PC-3 (cell line): ENCODE results near the gene SMIM33. TPM values are rescaled to one million over a fixed set of nuclear protein-coding genes. Genes with fewer than 3 reads are reported as not detected.

Source experiments
- ATAC-seq: fragments of 200-7000 bp; cut with Tn5 transposase; 2 replicates; pipeline ENCODE4 v1.9.1; 2020; ENCODE audit warnings: mild to moderate bottlenecking, moderate library complexity
- BruUV-seq: library from RNA; stranded (reverse); fragments of 400-500 nt; replicated peaks from 2 replicates; lab custom pipeline; 2021; lab: Mats Ljungman, UMichigan
- CTCF ChIA-PET: fragments of 300-600 bp; sonication (Branson Sonifier 250); formaldehyde crosslinking; loops from one replicate; lab custom pipeline; 2022; ENCODE audit warnings: antibody characterized with exemption; lab: Charles Lee
- POLR2A ChIA-PET: fragments of 300-600 bp; sonication (Branson Sonifier 250); formaldehyde crosslinking; loops from one replicate; lab custom pipeline; 2022; ENCODE audit warnings: antibody characterized with exemption; ENCODE audit not compliant: unreplicated experiment; lab: Charles Lee
- DNase-seq: peaks from one replicate; pipeline ENCODE4 v3.0.0-alpha.2; 2015
- H2AFZ ChIP-seq: fragments of 300-600 bp; sonication (generic); 2 replicates; pipeline ENCODE4 v1.6.0; 2016; ENCODE audit warnings: antibody characterized with exemption, low read length
- H3F3A ChIP-seq: fragments of 300-600 bp; sonication (generic); one replicate; pipeline ENCODE4 v1.6.0; 2017; ENCODE audit warnings: antibody characterized with exemption, low read length, control low read depth, mild to moderate bottlenecking; ENCODE audit not compliant: unreplicated experiment
- H3K27ac ChIP-seq: fragments of 300-600 bp; sonication (generic); 2 replicates; pipeline ENCODE4 v1.5.1; 2016; ENCODE audit warnings: mild to moderate bottlenecking, low read length
- H3K27me3 ChIP-seq: fragments of 300-600 bp; sonication (generic); 2 replicates; pipeline ENCODE4 v1.6.1; 2016; ENCODE audit warnings: low read length, mixed read lengths
- H3K36me3 ChIP-seq: fragments of 300-600 bp; sonication (generic); 2 replicates; pipeline ENCODE4 v1.6.1; 2016; ENCODE audit warnings: low read depth, mixed run types, low read length, mixed read lengths
- H3K4me1 ChIP-seq: fragments of 300-600 bp; sonication (generic); 2 replicates; pipeline ENCODE4 v1.5.1; 2016; ENCODE audit warnings: low read length; ENCODE audit not compliant: insufficient read depth
- H3K4me2 ChIP-seq: fragments of 300-600 bp; sonication (generic); 2 replicates; pipeline ENCODE4 v1.6.0; 2016; ENCODE audit warnings: low read length
- H3K4me3 ChIP-seq: fragments of 300-600 bp; sonication (generic); 2 replicates; pipeline ENCODE4 v1.5.1; 2016; ENCODE audit warnings: mild to moderate bottlenecking, low read length, mixed read lengths
- H3K79me2 ChIP-seq: fragments of 300-600 bp; sonication (generic); 2 replicates; pipeline ENCODE4 v1.6.1; 2017; ENCODE audit warnings: low read length, mixed read lengths
- H3K9ac ChIP-seq: fragments of 300-600 bp; sonication (generic); 2 replicates; pipeline ENCODE4 v1.6.0; 2016; ENCODE audit warnings: mild to moderate bottlenecking, low read length
- H3K9me2 ChIP-seq: fragments of 300-600 bp; sonication (generic); replicated peaks from 2 replicates; pipeline ENCODE4 v1.6.1; 2016; ENCODE audit warnings: mixed run types, low read length, mixed read lengths
- H3K9me3 ChIP-seq: fragments of 300-600 bp; sonication (generic); 2 replicates; pipeline ENCODE4 v1.6.1; 2016; ENCODE audit warnings: low read length, mixed read lengths
- H4K20me1 ChIP-seq: fragments of 300-600 bp; sonication (generic); 2 replicates; pipeline ENCODE4 v1.6.1; 2016; ENCODE audit warnings: low read length, mixed read lengths
- EZH2 ChIP-seq: fragments of 300-600 bp; sonication (generic); IDR thresholded peaks from one replicate; pipeline ENCODE4 v1.6.1; 2017; ENCODE audit warnings: antibody characterized with exemption, mild to moderate bottlenecking, low read length; ENCODE audit not compliant: unreplicated experiment
- EZH2phosphoT487 ChIP-seq: fragments of 300-600 bp; sonication (generic); IDR thresholded peaks from 2 replicates; pipeline ENCODE4 v1.6.1; 2018; ENCODE audit warnings: mild to moderate bottlenecking, antibody characterized with exemption, low read length, borderline replicate concordance
- intact Hi-C: fragments of 100-400 bp; cut with micrococcal nuclease; formaldehyde crosslinking; loops from 2 replicates; pipeline ENCODE4 v1.9.0; 2023
- total RNA-seq: library from RNA; depleted of rRNA; stranded (reverse); fragments of >200 nt; gene quantifications from 2 replicates; pipeline ENCODE4 v1.2.3, GENCODE V29; 2014
- TF ChIP-seq, protein P1 (sequence below): fragments of 300-600 bp; sonication (generic); conservative IDR thresholded peaks from 2 replicates; pipeline ENCODE4 v1.5.1; 2017; ENCODE audit warnings: antibody characterized with exemption, low read depth, mild to moderate bottlenecking, low read length

Gene SMIM33
- total RNA-seq, 1 experiment from 2014 or later, result not detected

DNA sequence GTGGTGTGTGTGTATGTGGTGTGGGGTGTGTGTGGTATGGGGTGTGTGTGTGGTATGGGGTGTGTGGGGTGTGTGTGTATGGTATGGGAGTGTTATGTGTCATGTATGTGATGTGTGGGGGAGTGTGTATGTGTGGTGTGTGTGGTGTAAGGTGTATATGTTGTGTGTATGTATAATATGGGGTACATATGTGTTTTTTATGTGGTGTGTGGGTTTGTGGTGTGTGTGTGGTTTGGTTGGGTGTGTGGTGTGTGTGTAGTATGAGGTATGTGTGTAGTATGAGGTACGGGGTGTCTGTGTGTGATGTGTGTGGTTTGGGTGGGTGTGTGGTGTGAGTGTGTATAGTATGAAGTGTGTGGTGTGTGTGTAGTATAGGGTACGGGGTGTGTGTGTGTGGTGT is 19.6 kb upstream of the SMIM33 start:
- CTCF ChIA-PET, result no interaction called here
- TF ChIP-seq, protein P1, sequence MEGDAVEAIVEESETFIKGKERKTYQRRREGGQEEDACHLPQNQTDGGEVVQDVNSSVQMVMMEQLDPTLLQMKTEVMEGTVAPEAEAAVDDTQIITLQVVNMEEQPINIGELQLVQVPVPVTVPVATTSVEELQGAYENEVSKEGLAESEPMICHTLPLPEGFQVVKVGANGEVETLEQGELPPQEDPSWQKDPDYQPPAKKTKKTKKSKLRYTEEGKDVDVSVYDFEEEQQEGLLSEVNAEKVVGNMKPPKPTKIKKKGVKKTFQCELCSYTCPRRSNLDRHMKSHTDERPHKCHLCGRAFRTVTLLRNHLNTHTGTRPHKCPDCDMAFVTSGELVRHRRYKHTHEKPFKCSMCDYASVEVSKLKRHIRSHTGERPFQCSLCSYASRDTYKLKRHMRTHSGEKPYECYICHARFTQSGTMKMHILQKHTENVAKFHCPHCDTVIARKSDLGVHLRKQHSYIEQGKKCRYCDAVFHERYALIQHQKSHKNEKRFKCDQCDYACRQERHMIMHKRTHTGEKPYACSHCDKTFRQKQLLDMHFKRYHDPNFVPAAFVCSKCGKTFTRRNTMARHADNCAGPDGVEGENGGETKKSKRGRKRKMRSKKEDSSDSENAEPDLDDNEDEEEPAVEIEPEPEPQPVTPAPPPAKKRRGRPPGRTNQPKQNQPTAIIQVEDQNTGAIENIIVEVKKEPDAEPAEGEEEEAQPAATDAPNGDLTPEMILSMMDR, result no peak
- TF ChIP-seq EZH2 (no peak), EZH2phosphoT487 (no peak)

DNA sequence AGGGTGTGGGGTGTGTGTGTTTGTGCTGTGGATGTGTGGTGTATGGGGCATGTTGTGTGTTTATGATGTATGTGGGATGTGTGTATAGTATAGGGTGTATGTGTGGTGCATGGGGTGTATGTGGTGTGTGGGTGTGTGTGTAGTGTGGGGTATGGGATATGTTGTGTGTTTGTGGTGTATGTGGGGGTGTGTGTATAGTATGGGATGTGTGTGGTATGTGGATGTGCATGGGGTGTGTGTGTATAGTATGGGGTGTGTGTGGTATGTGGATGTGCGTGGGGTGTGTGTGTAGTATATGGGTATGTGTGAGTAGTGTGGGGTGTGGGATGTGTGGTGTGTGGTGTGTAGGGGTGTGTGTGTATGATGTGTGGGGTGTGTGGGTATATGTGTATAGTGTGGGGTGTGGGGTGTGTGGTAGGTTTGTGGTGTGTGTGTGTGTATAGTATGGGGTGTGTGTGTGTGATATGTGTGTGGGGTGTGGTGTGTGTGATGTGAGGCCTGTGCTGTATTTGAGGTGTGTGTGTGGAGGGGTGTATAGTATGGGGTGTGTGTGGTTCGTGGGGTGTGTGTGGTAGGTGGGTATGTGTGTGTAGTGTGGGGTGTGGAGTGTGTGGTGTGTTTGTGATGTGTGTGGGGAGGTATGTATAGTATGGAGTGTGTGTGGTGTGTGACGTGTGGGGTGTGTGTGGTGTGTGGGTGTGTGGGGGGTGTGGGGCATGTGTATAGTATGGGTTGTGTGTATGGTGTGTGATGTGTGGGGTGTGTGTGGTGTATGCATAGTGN is 18.7 kb upstream of the SMIM33 start:
- H3K4me2 ChIP-seq, result no peak overlapping the region
- DNase-seq, result no peak
- no peaks in the 10 kb centered on the region for H4K20me1 ChIP-seq
- no peak overlapping the region for H3K9ac ChIP-seq
- ChIA-PET POLR2A (no interaction called here), CTCF (no interaction called here)
- H3K4me3 ChIP-seq, result no peak overlapping the region
- H3K9me2 ChIP-seq, result no peaks in the 10 kb centered on the region
- no peaks in the 10 kb centered on the region for H3K79me2 ChIP-seq
- no peak overlapping the region for H3K27ac ChIP-seq
- H2AFZ ChIP-seq, result no peak overlapping the region
- TF ChIP-seq EZH2, result no peak
- TF ChIP-seq, protein P1, result no peak
- no peaks in the 10 kb centered on the region for H3K9me3 ChIP-seq
- no TSS peak for BruUV-seq
- intact Hi-C loops, result no loop called here
- H3F3A ChIP-seq, result no peaks in the 10 kb centered on the region
- no peak for ATAC-seq
- no peaks in the 10 kb centered on the region for H3K27me3 ChIP-seq
- H3K4me1 ChIP-seq, result no peaks in the 10 kb centered on the region
- H3K36me3 ChIP-seq, result no peaks in the 10 kb centered on the region

More for the DNA sequence above, 19.6 kb upstream of the SMIM33 start:
- H4K20me1 ChIP-seq, result no peaks in the 10 kb centered on the region
- ATAC-seq (no peak), DNase-seq (no peak)
- no TSS peak for BruUV-seq
- no peak overlapping the region for H3K9ac ChIP-seq
- intact Hi-C loops, result no loop called here
- H3K4me2 ChIP-seq, result no peak overlapping the region
- POLR2A ChIA-PET, result no interaction called here
- no peaks in the 10 kb centered on the region for H3K79me2 ChIP-seq
- H3K4me3 ChIP-seq, result no peak overlapping the region
- H3K9me3 ChIP-seq, result no peaks in the 10 kb centered on the region
- H3K4me1 ChIP-seq, result no peaks in the 10 kb centered on the region
- no peak overlapping the region for H2AFZ ChIP-seq
- H3K27me3 ChIP-seq, result no peaks in the 10 kb centered on the region
- H3F3A ChIP-seq, result no peaks in the 10 kb centered on the region
- H3K27ac ChIP-seq, result no peak overlapping the region
- H3K36me3 ChIP-seq, result no peaks in the 10 kb centered on the region
- H3K9me2 ChIP-seq, result no peaks in the 10 kb centered on the region
